ENCODE measurements around the gene SYT3. TPM values are rescaled to one million over a fixed set of nuclear protein-coding genes. Genes with fewer than 3 reads are reported as not detected.

SYT3 gene
- total RNA-seq, 4 donors from 2014 or later: 0.14 TPM; not detected in 3

DNA sequence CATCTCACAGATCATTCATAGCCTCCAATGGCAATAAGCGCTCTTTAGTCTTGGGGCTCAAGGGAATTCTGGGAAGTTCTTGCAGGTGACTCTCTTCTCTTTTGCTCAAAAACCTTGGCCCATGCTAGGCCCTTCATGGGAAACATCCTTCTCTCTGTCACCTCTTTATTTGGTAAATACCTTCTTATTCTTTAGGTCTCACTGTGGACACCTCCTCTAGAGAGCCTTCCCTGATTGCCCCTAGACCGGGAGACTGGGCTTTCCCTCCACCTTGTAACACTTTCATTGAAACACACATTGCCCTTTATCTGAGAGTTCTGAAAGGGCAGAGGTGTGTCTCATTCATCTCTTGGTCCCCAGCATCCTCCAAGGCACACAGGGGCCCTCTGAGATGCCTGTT lies 11.5 kb upstream of the SYT3 start:
- no peak for DNase-seq
- Histone ChIP-seq H3K4me1 (no peaks in the 10 kb centered on the region), H3K9me3 (no peaks in the 10 kb centered on the region), H3K36me3 (no peaks in the 10 kb centered on the region), H3K27ac (no peak overlapping the region), H3K27me3 (peaks cover 0 to 3% of the 10 kb centered on the region in 2 donors), H3K4me3 (no peak overlapping the region)
- intact Hi-C loops (cut with DNase I; ENCODE audit: low total_unique reads): no loop called here
- no peak for TF ChIP-seq POLR2A (IDR thresholded peaks at IDR 0.05)
- TF ChIP-seq, protein P1, sequence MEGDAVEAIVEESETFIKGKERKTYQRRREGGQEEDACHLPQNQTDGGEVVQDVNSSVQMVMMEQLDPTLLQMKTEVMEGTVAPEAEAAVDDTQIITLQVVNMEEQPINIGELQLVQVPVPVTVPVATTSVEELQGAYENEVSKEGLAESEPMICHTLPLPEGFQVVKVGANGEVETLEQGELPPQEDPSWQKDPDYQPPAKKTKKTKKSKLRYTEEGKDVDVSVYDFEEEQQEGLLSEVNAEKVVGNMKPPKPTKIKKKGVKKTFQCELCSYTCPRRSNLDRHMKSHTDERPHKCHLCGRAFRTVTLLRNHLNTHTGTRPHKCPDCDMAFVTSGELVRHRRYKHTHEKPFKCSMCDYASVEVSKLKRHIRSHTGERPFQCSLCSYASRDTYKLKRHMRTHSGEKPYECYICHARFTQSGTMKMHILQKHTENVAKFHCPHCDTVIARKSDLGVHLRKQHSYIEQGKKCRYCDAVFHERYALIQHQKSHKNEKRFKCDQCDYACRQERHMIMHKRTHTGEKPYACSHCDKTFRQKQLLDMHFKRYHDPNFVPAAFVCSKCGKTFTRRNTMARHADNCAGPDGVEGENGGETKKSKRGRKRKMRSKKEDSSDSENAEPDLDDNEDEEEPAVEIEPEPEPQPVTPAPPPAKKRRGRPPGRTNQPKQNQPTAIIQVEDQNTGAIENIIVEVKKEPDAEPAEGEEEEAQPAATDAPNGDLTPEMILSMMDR (IDR thresholded peaks at IDR 0.05): no peak

DNA sequence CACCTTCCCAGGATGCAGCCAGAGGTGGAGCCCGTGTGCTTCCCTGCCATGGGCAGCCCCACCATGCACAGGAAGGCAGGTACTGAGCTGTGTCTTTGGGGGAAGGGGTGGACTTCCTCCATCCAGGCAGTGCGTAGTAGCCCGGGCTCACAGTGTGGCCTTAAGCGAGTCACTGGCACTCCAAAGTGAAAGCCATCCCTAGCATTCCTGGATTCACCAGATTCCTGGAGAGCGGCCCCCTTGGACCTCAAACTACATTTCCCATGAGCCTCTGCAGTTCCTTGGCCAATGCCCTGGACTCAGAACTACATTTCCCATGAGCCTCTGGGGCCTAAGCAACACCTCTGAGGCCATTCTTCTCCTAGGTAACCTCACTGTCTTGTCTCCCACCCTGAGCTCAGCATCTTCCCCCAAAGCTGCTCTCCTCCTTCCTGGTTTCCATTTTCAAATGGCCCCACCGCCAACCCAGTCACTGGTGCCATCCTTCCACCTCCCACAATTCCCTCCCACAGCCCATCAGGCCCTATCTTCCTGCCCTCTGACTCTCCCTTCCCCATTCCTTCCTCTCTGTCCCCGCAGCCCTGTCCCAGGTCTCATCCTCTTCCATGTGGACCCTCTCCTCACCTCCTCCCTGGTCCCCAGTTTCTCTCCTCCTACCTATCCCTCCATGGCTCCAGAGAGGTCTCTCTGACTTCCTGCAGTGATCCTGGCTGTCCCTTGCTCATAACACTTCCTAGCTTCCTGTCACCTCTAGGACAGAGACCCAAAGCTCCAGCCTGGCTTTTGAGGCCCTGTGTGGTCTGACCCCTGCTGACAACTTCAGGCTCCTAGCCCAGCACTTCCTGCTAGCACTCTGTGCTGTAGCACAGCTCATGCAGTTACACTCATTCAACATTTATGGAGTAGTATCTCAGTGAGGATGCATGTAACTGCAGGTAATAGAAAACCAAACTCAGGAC lies 10.0 kb upstream of the SYT3 start, which contains the start of gene C19orf81:
TSS of gene C19orf81 (plus strand) at position 13 of the 959 bp plus-strand sequence. CDS start at position 13, 0 bp downstream.
- TF ChIP-seq POLR2A (IDR thresholded peaks at IDR 0.05): no peak
- TF ChIP-seq, protein P1 (IDR thresholded peaks at IDR 0.05): no peak
- Histone ChIP-seq H3K9me3 (no peaks in the 10 kb centered on the region), H3K36me3 (no peaks in the 10 kb centered on the region), H3K4me3 (no peak within 1 kb of the TSS), H3K27me3 (peaks cover 0 to 3% of the 10 kb centered on the region in 2 donors), H3K27ac (no peak within 1 kb of the TSS), H3K4me1 (no peaks in the 10 kb centered on the region)
- intact Hi-C loops (cut with DNase I; ENCODE audit: low total_unique reads): no loop called here
- no peak for DNase-seq

- DNase-seq: no peak
- H3K27me3 ChIP-seq: peaks cover 0 to 3% of the 10 kb centered on the region in 2 donors
- TF ChIP-seq, protein P1 (IDR thresholded peaks at IDR 0.05): no peak
- no peak for TF ChIP-seq POLR2A (IDR thresholded peaks at IDR 0.05)
- H3K9me3 ChIP-seq: no peaks in the 10 kb centered on the region
- intact Hi-C loops (cut with DNase I; ENCODE audit: low total_unique reads): no loop called here
- no peaks in the 10 kb centered on the region for H3K36me3 ChIP-seq
- no peaks in the 10 kb centered on the region for H3K4me1 ChIP-seq
- H3K4me3 ChIP-seq: no peak overlapping the region
- H3K27ac ChIP-seq: no peak overlapping the region
Measured at GRCh38 chr19:50648659-50649058, 9.0 kb upstream of the SYT3 start.

- no peak for DNase-seq
- intact Hi-C loops (cut with DNase I; ENCODE audit: low total_unique reads): no loop called here
- H3K27me3 ChIP-seq: peaks cover 0 to 3% of the 10 kb centered on the region in 2 donors
- H3K4me1 ChIP-seq: no peaks in the 10 kb centered on the region
- no peak overlapping the region for H3K27ac ChIP-seq
- H3K4me3 ChIP-seq: no peak overlapping the region
- TF ChIP-seq, protein P1 (IDR thresholded peaks at IDR 0.05): no peak
- TF ChIP-seq POLR2A (IDR thresholded peaks at IDR 0.05): no peak
- no peaks in the 10 kb centered on the region for H3K36me3 ChIP-seq
- H3K9me3 ChIP-seq: no peaks in the 10 kb centered on the region
Measured at GRCh38 chr19:50647879-50648615, 8.4 kb upstream of the SYT3 start.
